Right renal pelvis (tissue), 4 donors: ENCODE data around the gene NDUFAF7. TPM values are rescaled to one million over a fixed set of nuclear protein-coding genes. Genes with fewer than 3 reads are reported as not detected.
"Not testable (repeated sequence)": the region's sequence is repeated elsewhere in the genome, so short reads cannot be mapped to it uniquely, and the experiment has no call there.

Experiments
- DNase-seq, 4 donors: peaks; one replicate each; pipeline ENCODE4 v3.0.0-alpha.2; 2013; ENCODE audit warnings: low read depth in 4 of 4, low spot score in 3 of 4, missing footprints in 1 of 4
- polyA plus RNA-seq, 4 donors: library from polyadenylated mRNA; unstranded; fragments of 120-200 nt; gene quantifications; one replicate each; pipeline ENCODE4 v1.2.1, GENCODE V29; 2013; ENCODE audit not compliant: insufficient read length in 4 of 4

NDUFAF7 gene
- polyA plus RNA-seq, 4 donors = 20.8 to 27.7 (median 22.7) TPM

- DNase-seq = no peak
Observed at GRCh38 chr2:37274359-37274965, 43.0 kb downstream of the NDUFAF7 start.

GRCh38 chr2:37276291-37276690, 44.8 kb downstream of the NDUFAF7 start:
- DNase-seq = no peak

- DNase-seq = no peak
Observed at GRCh38 chr2:37281916-37282315, 50.5 kb downstream of the NDUFAF7 start.

GRCh38 chr2:37282746-37283145, 51.3 kb downstream of the NDUFAF7 start:
- no peak for DNase-seq

GRCh38 chr2:37283207-37283606, 51.7 kb downstream of the NDUFAF7 start:
- DNase-seq = no peak

GRCh38 chr2:37284381-37284780, 52.9 kb downstream of the NDUFAF7 start:
- DNase-seq = no peak

GRCh38 chr2:37287966-37288365, 56.5 kb downstream of the NDUFAF7 start:
- DNase-seq = no peak

GRCh38 chr2:37291680-37292079, 60.2 kb downstream of the NDUFAF7 start:
- DNase-seq = no peak

GRCh38 chr2:37294858-37295257, 63.4 kb downstream of the NDUFAF7 start:
- DNase-seq = not testable (repeated sequence)

- DNase-seq = no peak
Observed at GRCh38 chr2:37295469-37296073, 64.1 kb downstream of the NDUFAF7 start.

GRCh38 chr2:37297632-37298031, 66.2 kb downstream of the NDUFAF7 start:
- no peak for DNase-seq

Other genes with a start within 250 kb of the NDUFAF7 start
- 10 to 100 TPM; 20.3 to 23.8 (median 22.8) TPM for gene HEATR5B, start 147.3 kb upstream of the NDUFAF7 start, polyA plus RNA-seq
- gene GPATCH11, start 147.1 kb upstream of the NDUFAF7 start, polyA plus RNA-seq = 10 to 100 TPM in 3 of 4 donors, 1 to 10 TPM in 1; 8.7 to 11.5 (median 10.4) TPM
- gene EIF2AK2, start 74.7 kb upstream of the NDUFAF7 start, polyA plus RNA-seq = 10 to 100 TPM; 29.5 to 39.7 (median 38.1) TPM
- not detected for gene SULT6B1, start 43.0 kb upstream of the NDUFAF7 start, polyA plus RNA-seq
- 10 to 100 TPM; 49.8 to 68.2 (median 61.7) TPM for gene CEBPZOS, start 35.2 kb upstream of the NDUFAF7 start, polyA plus RNA-seq
- 10 to 100 TPM; 70.7 to 89.1 (median 83.6) TPM for gene CEBPZ, start 62 bp upstream of the NDUFAF7 start, polyA plus RNA-seq
- gene PRKD3, start 93.2 kb downstream of the NDUFAF7 start, polyA plus RNA-seq = 10 to 100 TPM; 46.0 to 56.3 (median 54.1) TPM
- gene QPCT, start 113.0 kb downstream of the NDUFAF7 start, polyA plus RNA-seq = 10 to 100 TPM; 12.3 to 16.5 (median 15.2) TPM